Esophagus muscularis mucosa (tissue), 4 donors: Measurements from ENCODE around the gene TMPRSS11E. TPM values are rescaled to one million over a fixed set of nuclear protein-coding genes. Genes with fewer than 3 reads are reported as not detected.

ENCODE experiments used
- DNase-seq: peaks from one replicate; pipeline ENCODE4 v3.0.0-alpha.2; 2017; ENCODE audit errors: extremely low spot score
- H3K27ac ChIP-seq, 4 donors: fragments of 200-600 bp; sonication (generic); replicated peaks in 1 of 4; 1 replicate in 3 of 4; 2 replicates in 1 of 4; pipeline ENCODE4 v1.5.1; 2016 to 2019; ENCODE audit warnings: mild to moderate bottlenecking in 1 of 4
- H3K27me3 ChIP-seq, 4 donors: fragments of 200-600 bp; sonication (generic); one replicate each; pipeline versions ENCODE4 v1.5.1 to v1.6.0; 2016 to 2019
- H3K36me3 ChIP-seq, 4 donors: fragments of 200-600 bp; sonication (generic); one replicate each; pipeline ENCODE4 v1.5.1; 2016 to 2019
- H3K4me1 ChIP-seq, 4 donors: fragments of 200-600 bp; sonication (generic); one replicate each; pipeline ENCODE4 v1.5.1; 2016 to 2019
- H3K4me3 ChIP-seq, 4 donors: fragments of 200-600 bp; sonication (generic); 1 replicate in 2 of 4; 2 replicates in 2 of 4; pipeline ENCODE4 v1.5.1; 2016 to 2019; ENCODE audit warnings: mild to moderate bottlenecking in 4 of 4, moderate library complexity in 1 of 4
- H3K9me3 ChIP-seq, 4 donors: fragments of 200-600 bp; sonication (generic); 1 replicate in 3 of 4; 2 replicates in 1 of 4; pipeline ENCODE4 v1.5.1; 2016 to 2019
- CTCF ChIP-seq, 3 experiments: fragments of 200-600 bp in 2 of 3; fragments of 450-650 bp in 1 of 3; sonication (generic) in 2 of 3; IDR thresholded peaks; one replicate each; pipeline ENCODE4 v1.5.1; 2017 to 2019; ENCODE audit warnings: antibody characterized with exemption in 3 of 3, mild to moderate bottlenecking in 2 of 3, moderate library complexity in 1 of 3
- EP300 ChIP-seq: sonication (generic); formaldehyde crosslinking; IDR thresholded peaks from one replicate; pipeline ENCODE4 v1.6.1; 2017; ENCODE audit warnings: antibody characterized with exemption
- POLR2A ChIP-seq: fragments of 450-650 bp; IDR thresholded peaks from one replicate; pipeline ENCODE4 v1.6.1; 2017; ENCODE audit warnings: antibody characterized with exemption, moderate library complexity, mild to moderate bottlenecking, low read depth
- POLR2AphosphoS5 ChIP-seq, 2 donors: sonication (generic); formaldehyde crosslinking; IDR thresholded peaks; one replicate each; pipeline ENCODE4 v1.6.1; 2017; ENCODE audit warnings: antibody characterized with exemption in 2 of 2
- WGBS: methylation state at CpG from one replicate; pipeline ENCODE4 v1.1.5; 2018; 5-methylcytosine and 5-hydroxymethylcytosine counted together
- intact Hi-C: fragments of 100-400 bp; cut with DNase I; formaldehyde crosslinking; loops from one replicate; pipeline ENCODE4 v1.15.1; 2023
- total RNA-seq, 4 donors: library from RNA; depleted of rRNA; stranded (reverse); fragments of >200 nt; gene quantifications; one replicate each; pipeline versions ENCODE4 v1.1.0 to v1.2.1, GENCODE V29; 2016

The TMPRSS11E gene
- total RNA-seq, 4 donors from 2014 or later = 0.42 TPM; not detected in 3

GRCh38 chr4:68445111-68445510 is 2.2 kb upstream of the TMPRSS11E start:
- TF ChIP-seq POLR2A = no peak
- no peak for TF ChIP-seq POLR2AphosphoS5 (IDR thresholded peaks at IDR 0.05)
- no peak for TF ChIP-seq CTCF (IDR thresholded peaks at IDR 0.05)
- no peak for TF ChIP-seq EP300
- H3K4me3 ChIP-seq = no peak overlapping the region
- no peaks in the 10 kb centered on the region for H3K4me1 ChIP-seq
- H3K9me3 ChIP-seq = no peaks in the 10 kb centered on the region
- intact Hi-C loops = no loop called here
- H3K27me3 ChIP-seq = no peaks in the 10 kb centered on the region
- DNase-seq = no peak
- no peaks in the 10 kb centered on the region for H3K36me3 ChIP-seq
- H3K27ac ChIP-seq = no peak overlapping the region

- TF ChIP-seq EP300 = no peak
- no peak for TF ChIP-seq POLR2AphosphoS5 (IDR thresholded peaks at IDR 0.05)
- no peak for TF ChIP-seq POLR2A
- TF ChIP-seq CTCF (IDR thresholded peaks at IDR 0.05) = no peak
- H3K36me3 ChIP-seq = no peaks in the 10 kb centered on the region
- no peak for DNase-seq
These were observed 4.3 kb downstream of the TMPRSS11E start for GRCh38 chr4:68451246-68452211.

GRCh38 chr4:68460085-68460484 is 12.8 kb downstream of the TMPRSS11E start:
- Histone ChIP-seq H3K36me3 (no peaks in the 10 kb centered on the region), H3K4me3 (no peak overlapping the region), H3K4me1 (no peaks in the 10 kb centered on the region), H3K27ac (no peak overlapping the region), H3K27me3 (no peaks in the 10 kb centered on the region), H3K9me3 (no peaks in the 10 kb centered on the region)
- intact Hi-C loops = no loop called here
- TF ChIP-seq EP300 (no peak), CTCF (IDR thresholded peaks at IDR 0.05) (no peak), POLR2A (no peak), POLR2AphosphoS5 (IDR thresholded peaks at IDR 0.05) (no peak)
- WGBS = 70% methylated on average over 7 of the region's 7 CpGs
- no peak for DNase-seq

More at GRCh38 chr4:68451246-68452211, 4.3 kb downstream of the TMPRSS11E start:
- H3K4me3 ChIP-seq = no peak overlapping the region
- no peak overlapping the region for H3K27ac ChIP-seq
- intact Hi-C loops = no loop called here
- H3K4me1 ChIP-seq = no peaks in the 10 kb centered on the region
- no peaks in the 10 kb centered on the region for H3K9me3 ChIP-seq
- H3K27me3 ChIP-seq = no peaks in the 10 kb centered on the region

GRCh38 chr4:68461790-68462189 is 14.5 kb downstream of the TMPRSS11E start:
- no peaks in the 10 kb centered on the region for H3K27me3 ChIP-seq
- WGBS = 92% methylated on average over 3 of the region's 3 CpGs
- TF ChIP-seq EP300 = no peak
- no peak for TF ChIP-seq POLR2AphosphoS5 (IDR thresholded peaks at IDR 0.05)
- TF ChIP-seq POLR2A = no peak
- no peak for TF ChIP-seq CTCF (IDR thresholded peaks at IDR 0.05)

More at GRCh38 chr4:68461790-68462189, 14.5 kb downstream of the TMPRSS11E start:
- Histone ChIP-seq H3K4me3 (no peak overlapping the region), H3K36me3 (no peaks in the 10 kb centered on the region), H3K4me1 (no peaks in the 10 kb centered on the region), H3K27ac (no peak overlapping the region), H3K9me3 (no peaks in the 10 kb centered on the region)
- intact Hi-C loops = no loop called here
- DNase-seq = no peak
